ENCODE results near the gene OBSCN. TPM values are rescaled to one million over a fixed set of nuclear protein-coding genes. Genes with fewer than 3 reads are reported as not detected.

The OBSCN gene
- total and polyA plus RNA-seq, 5 donors from 2014 or later: 0.13 to 57.1 (median 1.1) TPM

GRCh38 chr1:228210712-228211530 is 3.1 kb downstream of the OBSCN start:
- Mint-ChIP-seq H3K27me3 (no peaks in the 10 kb centered on the region), H3K9me3 (no peaks in the 10 kb centered on the region), H3K4me3 (peak overlapping the region; percentile 66 to 83 (median 74)), H3K36me3 (no peaks in the 10 kb centered on the region), H3K4me1 (peaks cover 0 to 8% (median 3%) of the 10 kb centered on the region in 4 donors), H3K27ac (no peak overlapping the region)
- Histone ChIP-seq H3K4me3 (ENCODE audit: low read depth, low read length) (no peak overlapping the region), H3K27ac (ENCODE audit: insufficient read depth, low read length, poor library complexity, severe bottlenecking) (no peak overlapping the region), H3K27me3 (ENCODE audit: control insufficient read depth, insufficient read depth, low read length) (no peaks in the 10 kb centered on the region), H3K36me3 (ENCODE audit: control insufficient read depth, insufficient read depth, low read length) (no peaks in the 10 kb centered on the region), H3K9me3 (ENCODE audit: control insufficient read depth in 2 of 2, low read length in 2 of 2) (no peaks in the 10 kb centered on the region), H3K4me1 (ENCODE audit: control insufficient read depth, insufficient read depth, low read length, poor library complexity, severe bottlenecking) (peaks cover 20% of the 10 kb centered on the region)
- DNase-seq (no peak), ATAC-seq (ENCODE audit: low read depth in 2 of 2) (no peak)

- H3K4me3 Mint-ChIP-seq: peak overlapping the region in 3 of 4 donors; percentile 70 to 83 (median 79)
- ATAC-seq (ENCODE audit: low read depth in 2 of 2): no peak
- peaks cover 0 to 11% (median 3%) of the 10 kb centered on the region in 4 donors for H3K4me1 Mint-ChIP-seq
- no peaks in the 10 kb centered on the region for H3K9me3 Mint-ChIP-seq
- no peaks in the 10 kb centered on the region for H3K36me3 Mint-ChIP-seq
- H3K27me3 Mint-ChIP-seq: no peaks in the 10 kb centered on the region
- H3K27ac Mint-ChIP-seq: no peak overlapping the region
- H3K27ac ChIP-seq (ENCODE audit: insufficient read depth, low read length, poor library complexity, severe bottlenecking): no peak overlapping the region
- H3K9me3 ChIP-seq (ENCODE audit: control insufficient read depth in 2 of 2, low read length in 2 of 2): no peaks in the 10 kb centered on the region
- peaks cover 20% of the 10 kb centered on the region for H3K4me1 ChIP-seq (ENCODE audit: control insufficient read depth, insufficient read depth, low read length, poor library complexity, severe bottlenecking)
- H3K4me3 ChIP-seq (ENCODE audit: low read depth, low read length): no peak overlapping the region
- no peaks in the 10 kb centered on the region for H3K36me3 ChIP-seq (ENCODE audit: control insufficient read depth, insufficient read depth, low read length)
- H3K27me3 ChIP-seq (ENCODE audit: control insufficient read depth, insufficient read depth, low read length): no peaks in the 10 kb centered on the region
- DNase-seq: no peak
Observed at GRCh38 chr1:228211531-228212414, 3.9 kb downstream of the OBSCN start.

DNA sequence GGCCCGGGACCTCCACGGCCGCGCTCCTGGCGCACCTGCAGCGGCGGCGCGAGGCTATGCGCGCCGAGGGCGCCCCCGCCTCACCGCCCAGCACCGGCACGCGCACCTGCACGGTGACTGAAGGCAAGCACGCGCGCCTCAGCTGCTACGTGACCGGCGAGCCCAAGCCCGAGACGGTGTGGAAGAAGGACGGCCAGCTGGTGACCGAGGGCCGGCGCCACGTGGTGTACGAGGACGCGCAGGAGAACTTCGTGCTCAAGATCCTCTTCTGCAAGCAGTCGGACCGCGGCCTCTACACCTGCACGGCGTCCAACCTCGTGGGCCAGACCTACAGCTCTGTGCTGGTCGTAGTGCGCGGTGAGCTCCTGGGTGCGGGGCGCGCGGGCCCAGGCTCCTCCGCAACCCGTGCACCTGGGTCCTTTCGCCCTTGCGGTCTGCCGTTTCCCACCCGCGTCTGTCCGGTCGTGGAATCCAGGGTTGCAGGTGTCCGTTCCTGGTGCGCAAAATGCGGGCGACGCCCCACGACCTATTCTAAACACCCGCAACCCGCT is 4.6 kb downstream of the OBSCN start:
- Mint-ChIP-seq H3K9me3 (no peaks in the 10 kb centered on the region), H3K4me1 (peaks cover 0 to 15% (median 3%) of the 10 kb centered on the region in 4 donors), H3K27me3 (no peaks in the 10 kb centered on the region), H3K4me3 (peak overlapping the region in 3 of 4 donors; percentile 22 to 94 (median 73)), H3K27ac (no peak overlapping the region), H3K36me3 (peaks cover 3% of the 10 kb centered on the region)
- Histone ChIP-seq H3K4me3 (ENCODE audit: low read depth, low read length) (no peak overlapping the region), H3K9me3 (ENCODE audit: control insufficient read depth in 2 of 2, low read length in 2 of 2) (no peaks in the 10 kb centered on the region), H3K36me3 (ENCODE audit: control insufficient read depth, insufficient read depth, low read length) (peaks cover 2% of the 10 kb centered on the region), H3K4me1 (ENCODE audit: control insufficient read depth, insufficient read depth, low read length, poor library complexity, severe bottlenecking) (peaks cover 20% of the 10 kb centered on the region), H3K27me3 (ENCODE audit: control insufficient read depth, insufficient read depth, low read length) (no peaks in the 10 kb centered on the region), H3K27ac (ENCODE audit: insufficient read depth, low read length, poor library complexity, severe bottlenecking) (no peak overlapping the region)
- DNase-seq (peak in 1 of 3 donors; percentile 13), ATAC-seq (ENCODE audit: low read depth in 2 of 2) (no peak)

DNA sequence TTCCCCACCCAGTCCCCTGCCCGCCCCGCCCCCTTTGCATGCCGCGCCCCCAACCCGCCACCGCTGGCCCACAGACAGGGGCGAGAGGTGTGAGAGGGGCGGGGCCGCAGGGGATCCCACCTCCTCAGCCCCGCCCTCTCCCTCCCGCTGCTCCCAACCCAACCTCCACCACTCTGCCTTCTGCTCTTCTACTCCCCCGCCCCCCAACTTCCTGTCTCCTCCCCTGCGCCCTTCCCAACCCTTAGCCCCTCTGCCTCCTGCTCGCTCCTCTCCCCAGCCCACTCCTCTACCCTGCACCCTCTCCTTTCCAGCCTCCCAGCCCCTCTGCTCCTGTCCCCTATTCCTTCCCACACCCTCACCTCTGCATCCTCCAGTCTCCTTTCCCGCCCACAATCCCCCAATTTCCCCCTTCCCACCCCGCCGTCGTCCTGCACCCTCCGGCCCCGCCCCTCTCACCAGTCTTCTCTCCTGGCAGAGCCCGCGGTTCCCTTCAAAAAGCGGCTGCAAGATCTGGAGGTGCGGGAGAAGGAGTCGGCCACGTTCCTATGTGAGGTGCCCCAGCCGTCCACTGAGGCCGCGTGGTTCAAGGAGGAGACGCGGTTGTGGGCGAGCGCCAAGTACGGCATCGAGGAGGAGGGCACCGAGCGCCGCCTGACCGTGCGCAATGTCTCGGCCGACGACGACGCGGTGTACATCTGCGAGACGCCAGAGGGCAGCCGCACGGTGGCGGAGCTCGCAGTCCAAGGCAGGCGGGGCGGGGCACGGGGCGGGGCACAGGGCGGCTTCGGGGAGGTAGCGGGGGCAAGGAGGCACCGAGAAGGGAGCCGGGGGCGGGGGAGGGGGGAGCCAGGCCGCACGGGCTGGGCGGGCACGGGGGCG is 5.4 kb downstream of the OBSCN start:
- peak overlapping the region in 1 of 3 donors; percentile 91 for H3K27ac Mint-ChIP-seq
- H3K9me3 ChIP-seq (ENCODE audit: control insufficient read depth in 2 of 2, low read length in 2 of 2): no peaks in the 10 kb centered on the region
- no peaks in the 10 kb centered on the region for H3K27me3 ChIP-seq (ENCODE audit: control insufficient read depth, insufficient read depth, low read length)
- peak overlapping the region; percentile 78 for H3K27ac ChIP-seq (ENCODE audit: insufficient read depth, low read length, poor library complexity, severe bottlenecking)
- ATAC-seq (ENCODE audit: low read depth in 2 of 2) (peak; percentile 94 to 95), DNase-seq (peak; percentile 82 to 92 (median 86))
- peaks cover 3% of the 10 kb centered on the region for H3K36me3 ChIP-seq (ENCODE audit: control insufficient read depth, insufficient read depth, low read length)
- peak overlapping the region; percentile 41 for H3K4me3 ChIP-seq (ENCODE audit: low read depth, low read length)
- H3K27me3 Mint-ChIP-seq: no peaks in the 10 kb centered on the region
- H3K36me3 Mint-ChIP-seq: peaks cover 7% of the 10 kb centered on the region
- peak overlapping the region; percentile 87 to 96 (median 92) for H3K4me3 Mint-ChIP-seq
- peaks cover 0 to 16% (median 4%) of the 10 kb centered on the region in 4 donors for H3K4me1 Mint-ChIP-seq
- peaks cover 20% of the 10 kb centered on the region for H3K4me1 ChIP-seq (ENCODE audit: control insufficient read depth, insufficient read depth, low read length, poor library complexity, severe bottlenecking)
- H3K9me3 Mint-ChIP-seq: no peaks in the 10 kb centered on the region

- H3K4me1 ChIP-seq (ENCODE audit: control insufficient read depth, insufficient read depth, low read length, poor library complexity, severe bottlenecking): peaks cover 20% of the 10 kb centered on the region
- no peak for ATAC-seq (ENCODE audit: low read depth in 2 of 2)
- peaks cover 7% of the 10 kb centered on the region for H3K36me3 Mint-ChIP-seq
- peaks cover 0 to 16% (median 4%) of the 10 kb centered on the region in 4 donors for H3K4me1 Mint-ChIP-seq
- no peak overlapping the region for H3K4me3 ChIP-seq (ENCODE audit: low read depth, low read length)
- H3K27me3 Mint-ChIP-seq: no peaks in the 10 kb centered on the region
- H3K9me3 Mint-ChIP-seq: no peaks in the 10 kb centered on the region
- no peak overlapping the region for H3K27ac Mint-ChIP-seq
- H3K36me3 ChIP-seq (ENCODE audit: control insufficient read depth, insufficient read depth, low read length): peaks cover 3% of the 10 kb centered on the region
- DNase-seq: no peak
- H3K27me3 ChIP-seq (ENCODE audit: control insufficient read depth, insufficient read depth, low read length): no peaks in the 10 kb centered on the region
- no peak overlapping the region for H3K27ac ChIP-seq (ENCODE audit: insufficient read depth, low read length, poor library complexity, severe bottlenecking)
- H3K9me3 ChIP-seq (ENCODE audit: control insufficient read depth in 2 of 2, low read length in 2 of 2): no peaks in the 10 kb centered on the region
- peak overlapping the region; percentile 69 to 87 (median 74) for H3K4me3 Mint-ChIP-seq
Observed at GRCh38 chr1:228213917-228214808, 6.3 kb downstream of the OBSCN start.

DNA sequence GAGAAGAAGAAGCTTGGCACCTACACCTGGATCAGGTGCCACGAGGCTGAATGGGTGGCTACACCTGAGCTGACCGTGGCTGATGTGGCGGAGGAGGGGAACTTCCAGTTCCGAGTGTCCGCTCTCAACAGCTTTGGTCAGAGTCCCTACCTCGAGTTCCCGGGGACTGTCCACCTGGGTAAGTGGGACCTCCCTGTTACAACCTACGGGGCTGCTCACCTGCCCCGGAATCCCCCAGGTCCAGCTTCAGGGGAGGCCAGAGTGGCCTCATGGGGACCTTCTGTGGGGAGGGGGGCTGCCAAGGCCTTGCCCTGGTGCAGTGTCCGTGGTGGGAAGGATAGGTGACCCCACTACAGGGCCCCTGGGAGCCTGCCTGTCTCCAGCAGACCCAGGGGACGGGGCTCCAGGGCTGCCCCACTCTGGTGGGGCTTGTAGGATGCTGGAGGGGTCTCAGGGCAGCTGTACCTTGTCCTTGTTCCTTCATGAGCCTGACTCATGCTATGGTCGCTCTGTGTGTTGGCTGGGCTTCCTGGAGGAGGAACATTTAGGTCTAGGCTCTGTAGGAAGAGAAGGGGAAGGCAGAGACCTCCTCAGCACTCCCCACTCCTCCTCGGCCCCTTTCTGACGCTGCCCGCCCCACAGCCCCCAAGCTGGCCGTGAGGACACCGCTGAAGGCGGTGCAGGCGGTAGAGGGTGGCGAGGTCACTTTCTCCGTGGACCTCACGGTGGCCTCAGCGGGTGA is 7.2 kb downstream of the OBSCN start:
- no peak for ATAC-seq (ENCODE audit: low read depth in 2 of 2)
- Mint-ChIP-seq H3K27ac (no peak overlapping the region), H3K4me1 (peaks cover 0 to 18% (median 4%) of the 10 kb centered on the region in 4 donors), H3K27me3 (no peaks in the 10 kb centered on the region), H3K9me3 (no peaks in the 10 kb centered on the region), H3K36me3 (peaks cover 7% of the 10 kb centered on the region), H3K4me3 (peak overlapping the region in 2 of 4 donors; percentile 15 to 69)
- Histone ChIP-seq H3K27ac (ENCODE audit: insufficient read depth, low read length, poor library complexity, severe bottlenecking) (no peak overlapping the region), H3K9me3 (ENCODE audit: control insufficient read depth in 2 of 2, low read length in 2 of 2) (no peaks in the 10 kb centered on the region), H3K4me1 (ENCODE audit: control insufficient read depth, insufficient read depth, low read length, poor library complexity, severe bottlenecking) (peaks cover 20% of the 10 kb centered on the region), H3K4me3 (ENCODE audit: low read depth, low read length) (no peak overlapping the region), H3K36me3 (ENCODE audit: control insufficient read depth, insufficient read depth, low read length) (peaks cover 3% of the 10 kb centered on the region), H3K27me3 (ENCODE audit: control insufficient read depth, insufficient read depth, low read length) (no peaks in the 10 kb centered on the region)
- DNase-seq: no peak

All from CD4-positive, CD25-positive, alpha-beta regulatory T cell (primary cell).